Stomach (tissue), 9 donors: ENCODE measurements around the gene ST6GALNAC3. TPM values are rescaled to one million over a fixed set of nuclear protein-coding genes. Genes with fewer than 3 reads are reported as not detected.

Source experiments
- DNase-seq, 2 donors: peaks; one replicate each; pipeline versions ENCODE4 v3.0.0 to v3.0.0-alpha.2; 2013 to 2019
- H3K27ac ChIP-seq, 5 donors: fragments of 200-600 bp in 4 of 5; sonication (generic) in 4 of 5; one replicate each; pipeline ENCODE4 v1.5.1; 2013 to 2019; ENCODE audit warnings: mild to moderate bottlenecking in 1 of 5, moderate library complexity in 1 of 5
- H3K27me3 ChIP-seq, 3 donors: fragments of 200-600 bp; sonication (generic); one replicate each; pipeline ENCODE4 v1.5.1; 2017 to 2019; ENCODE audit warnings: mixed run types in 1 of 3
- H3K36me3 ChIP-seq, 4 donors: fragments of 200-600 bp; sonication (generic); 1 replicate in 3 of 4; 2 replicates in 1 of 4; pipeline ENCODE4 v1.5.1; 2016 to 2019
- H3K4me1 ChIP-seq, 4 donors: fragments of 200-600 bp; sonication (generic); one replicate each; pipeline ENCODE4 v1.5.1; 2016 to 2019
- H3K4me3 ChIP-seq, 4 donors: fragments of 200-600 bp; sonication (generic) in 3 of 4; one replicate each; pipeline ENCODE4 v1.5.1; 2016 to 2019; ENCODE audit warnings: mild to moderate bottlenecking in 1 of 4
- H3K9me3 ChIP-seq, 4 donors: fragments of 200-600 bp; sonication (generic); one replicate each; pipeline ENCODE4 v1.5.1; 2016 to 2019
- EP300 ChIP-seq: sonication (generic); formaldehyde crosslinking; IDR thresholded peaks from one replicate; pipeline ENCODE4 v1.6.1; 2017; ENCODE audit warnings: antibody characterized with exemption
- POLR2A ChIP-seq, 4 donors: fragments of 450-650 bp; IDR thresholded peaks; one replicate each; pipeline ENCODE4 v1.6.1; 2016; ENCODE audit warnings: antibody characterized with exemption in 4 of 4, control low read depth in 2 of 4, mild to moderate bottlenecking in 1 of 4, moderate library complexity in 1 of 4
- POLR2AphosphoS5 ChIP-seq, 3 donors: sonication (generic); formaldehyde crosslinking; IDR thresholded peaks; one replicate each; pipeline ENCODE4 v1.6.1; 2016; ENCODE audit warnings: antibody characterized with exemption in 3 of 3
- WGBS, 5 donors: extraction: QIAGEN DNeasy Blood & Tissue Kit in 3 of 5; methylation state at CpG; one replicate each; pipeline versions ENCODE4 v1.1.5 to v1.1.7; 2013 to 2018; 5-methylcytosine and 5-hydroxymethylcytosine counted together
- intact Hi-C: fragments of 100-400 bp; cut with DNase I; formaldehyde crosslinking; loops from one replicate; pipeline ENCODE4 v1.15.1; 2023; ENCODE audit warnings: low total_unique reads
- polyA plus RNA-seq, 3 donors: library from polyadenylated mRNA; stranded (reverse); fragments of 200-250 nt; gene quantifications; one replicate each; pipeline ENCODE4 v1.2.3, GENCODE V29; 2013
- total RNA-seq, 5 donors: library from RNA; depleted of rRNA; stranded (reverse); fragments of >200 nt; gene quantifications; one replicate each; pipeline versions ENCODE4 v1.1.0 to v1.2.3, GENCODE V29; 2014 to 2016
- TF ChIP-seq, protein P1 (sequence below), 7 experiments: fragments of 450-650 bp in 4 of 7; fragments of 200-600 bp in 3 of 7; sonication (generic) in 3 of 7; IDR thresholded peaks; one replicate each; pipeline ENCODE4 v1.5.1; 2016 to 2019; ENCODE audit warnings: antibody characterized with exemption in 7 of 7, control low read depth in 2 of 7, mild to moderate bottlenecking in 1 of 7
- donor health status: healthy with polysubstance abuse.
- donor health status: Bipolar disorder and iron deficiency.
- donor health status: healthy.

ST6GALNAC3 gene
- total and polyA plus RNA-seq, 8 donors = under 0.01 to 21.7 (median 1.2) TPM; not detected in 1

- Histone ChIP-seq H3K27me3 (no peaks in the 10 kb centered on the region), H3K27ac (no peak overlapping the region), H3K4me1 (no peaks in the 10 kb centered on the region), H3K4me3 (no peak overlapping the region), H3K9me3 (peaks cover 0 to 7% (median 3%) of the 10 kb centered on the region in 4 donors), H3K36me3 (no peaks in the 10 kb centered on the region)
- no peak for TF ChIP-seq POLR2A (IDR thresholded peaks at IDR 0.05)
- no peak for TF ChIP-seq POLR2AphosphoS5 (IDR thresholded peaks at IDR 0.05)
- TF ChIP-seq, protein P1, sequence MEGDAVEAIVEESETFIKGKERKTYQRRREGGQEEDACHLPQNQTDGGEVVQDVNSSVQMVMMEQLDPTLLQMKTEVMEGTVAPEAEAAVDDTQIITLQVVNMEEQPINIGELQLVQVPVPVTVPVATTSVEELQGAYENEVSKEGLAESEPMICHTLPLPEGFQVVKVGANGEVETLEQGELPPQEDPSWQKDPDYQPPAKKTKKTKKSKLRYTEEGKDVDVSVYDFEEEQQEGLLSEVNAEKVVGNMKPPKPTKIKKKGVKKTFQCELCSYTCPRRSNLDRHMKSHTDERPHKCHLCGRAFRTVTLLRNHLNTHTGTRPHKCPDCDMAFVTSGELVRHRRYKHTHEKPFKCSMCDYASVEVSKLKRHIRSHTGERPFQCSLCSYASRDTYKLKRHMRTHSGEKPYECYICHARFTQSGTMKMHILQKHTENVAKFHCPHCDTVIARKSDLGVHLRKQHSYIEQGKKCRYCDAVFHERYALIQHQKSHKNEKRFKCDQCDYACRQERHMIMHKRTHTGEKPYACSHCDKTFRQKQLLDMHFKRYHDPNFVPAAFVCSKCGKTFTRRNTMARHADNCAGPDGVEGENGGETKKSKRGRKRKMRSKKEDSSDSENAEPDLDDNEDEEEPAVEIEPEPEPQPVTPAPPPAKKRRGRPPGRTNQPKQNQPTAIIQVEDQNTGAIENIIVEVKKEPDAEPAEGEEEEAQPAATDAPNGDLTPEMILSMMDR (IDR thresholded peaks at IDR 0.05) = no peak
- TF ChIP-seq EP300 = no peak
- no peak for DNase-seq
- WGBS, 5 donors = 38 to 49% (median 40%) methylated on average over 2 of the region's 2 CpGs
- intact Hi-C loops = no loop called here
These were observed 587.0 kb downstream of the ST6GALNAC3 start for GRCh38 chr1:76661531-76661930.

DNA sequence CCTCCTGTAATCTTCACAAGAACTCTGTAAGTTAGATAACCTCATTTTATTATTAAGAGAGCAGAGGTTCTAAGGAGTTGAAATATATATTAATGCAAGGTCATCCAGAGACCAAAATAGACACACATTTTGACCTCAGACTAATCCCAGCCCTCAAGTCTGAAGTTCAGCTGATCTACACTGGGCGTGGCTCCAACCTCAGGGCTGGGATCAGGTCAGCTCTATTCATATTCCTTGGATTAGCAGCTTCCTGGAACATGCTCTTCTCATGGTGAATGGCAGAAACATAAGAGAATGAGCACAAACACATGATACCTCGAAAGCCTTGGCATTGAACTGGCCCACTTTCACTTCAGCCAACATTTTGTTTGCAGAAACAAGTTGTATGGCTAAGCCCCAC is 592.0 kb downstream of the ST6GALNAC3 start:
- Histone ChIP-seq H3K36me3 (no peaks in the 10 kb centered on the region), H3K27ac (no peak overlapping the region), H3K27me3 (no peaks in the 10 kb centered on the region), H3K4me3 (no peak overlapping the region), H3K4me1 (no peaks in the 10 kb centered on the region), H3K9me3 (no peaks in the 10 kb centered on the region)
- intact Hi-C loops = no loop called here
- DNase-seq = peak in 1 of 2 donors; percentile 3
- 29 to 56% (median 36%) methylated on average over 2 of the region's 2 CpGs for WGBS, 5 donors
- TF ChIP-seq POLR2AphosphoS5 (IDR thresholded peaks at IDR 0.05) = no peak
- TF ChIP-seq, protein P1 (IDR thresholded peaks at IDR 0.05) = no peak
- TF ChIP-seq EP300 = no peak
- no peak for TF ChIP-seq POLR2A (IDR thresholded peaks at IDR 0.05)

DNA sequence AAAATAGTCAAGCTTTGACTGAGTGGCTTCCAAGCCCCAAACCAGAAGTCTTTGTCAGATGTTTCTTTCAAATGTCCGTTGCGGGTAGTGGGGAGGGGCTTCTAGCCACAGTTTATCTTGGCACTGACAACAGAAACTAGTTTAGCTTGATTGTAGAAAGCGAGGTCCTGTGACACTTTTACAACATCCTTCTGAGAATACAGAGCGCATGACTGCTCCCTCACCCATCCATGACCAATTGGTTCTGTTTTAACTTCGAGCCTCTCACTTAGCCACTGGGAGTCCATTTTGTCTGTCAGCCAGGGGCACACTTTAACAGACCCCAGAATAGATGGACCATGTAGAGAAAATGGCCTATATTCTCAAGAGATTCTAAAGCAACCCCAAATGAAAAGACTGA is 593.5 kb downstream of the ST6GALNAC3 start:
- peak in 1 of 2 donors; percentile 8 for DNase-seq
- intact Hi-C loops = no loop called here
- TF ChIP-seq, protein P1 (IDR thresholded peaks at IDR 0.05) = no peak
- TF ChIP-seq POLR2AphosphoS5 (IDR thresholded peaks at IDR 0.05) (no peak), POLR2A (IDR thresholded peaks at IDR 0.05) (no peak), EP300 (no peak)
- no peak overlapping the region for H3K27ac ChIP-seq
- H3K27me3 ChIP-seq = no peaks in the 10 kb centered on the region
- WGBS, 5 donors = 44 to 60% (median 55%) methylated on average over 5 of the region's 5 CpGs
- no peak overlapping the region for H3K4me3 ChIP-seq
- H3K36me3 ChIP-seq = no peaks in the 10 kb centered on the region
- no peaks in the 10 kb centered on the region for H3K9me3 ChIP-seq
- no peaks in the 10 kb centered on the region for H3K4me1 ChIP-seq

- Histone ChIP-seq H3K9me3 (no peaks in the 10 kb centered on the region), H3K27me3 (no peaks in the 10 kb centered on the region), H3K4me1 (no peaks in the 10 kb centered on the region), H3K27ac (no peak overlapping the region), H3K4me3 (no peak overlapping the region), H3K36me3 (no peaks in the 10 kb centered on the region)
- TF ChIP-seq POLR2AphosphoS5 (IDR thresholded peaks at IDR 0.05) = no peak
- TF ChIP-seq EP300 = no peak
- TF ChIP-seq POLR2A (IDR thresholded peaks at IDR 0.05) = no peak
- TF ChIP-seq, protein P1 (IDR thresholded peaks at IDR 0.05) = no peak
- intact Hi-C loops = no loop called here
- no peak for DNase-seq
- 59 to 75% (median 67%) methylated on average over 4 of the region's 4 CpGs for WGBS, 5 donors
These were observed 594.6 kb downstream of the ST6GALNAC3 start for GRCh38 chr1:76669131-76669530.
